ENCODE results near the gene ALDH1A2.
"Not testable (repeated sequence)": the region's sequence is repeated elsewhere in the genome, so short reads cannot be mapped to it uniquely, and the experiment has no call there.

The ALDH1A2 gene

DNA sequence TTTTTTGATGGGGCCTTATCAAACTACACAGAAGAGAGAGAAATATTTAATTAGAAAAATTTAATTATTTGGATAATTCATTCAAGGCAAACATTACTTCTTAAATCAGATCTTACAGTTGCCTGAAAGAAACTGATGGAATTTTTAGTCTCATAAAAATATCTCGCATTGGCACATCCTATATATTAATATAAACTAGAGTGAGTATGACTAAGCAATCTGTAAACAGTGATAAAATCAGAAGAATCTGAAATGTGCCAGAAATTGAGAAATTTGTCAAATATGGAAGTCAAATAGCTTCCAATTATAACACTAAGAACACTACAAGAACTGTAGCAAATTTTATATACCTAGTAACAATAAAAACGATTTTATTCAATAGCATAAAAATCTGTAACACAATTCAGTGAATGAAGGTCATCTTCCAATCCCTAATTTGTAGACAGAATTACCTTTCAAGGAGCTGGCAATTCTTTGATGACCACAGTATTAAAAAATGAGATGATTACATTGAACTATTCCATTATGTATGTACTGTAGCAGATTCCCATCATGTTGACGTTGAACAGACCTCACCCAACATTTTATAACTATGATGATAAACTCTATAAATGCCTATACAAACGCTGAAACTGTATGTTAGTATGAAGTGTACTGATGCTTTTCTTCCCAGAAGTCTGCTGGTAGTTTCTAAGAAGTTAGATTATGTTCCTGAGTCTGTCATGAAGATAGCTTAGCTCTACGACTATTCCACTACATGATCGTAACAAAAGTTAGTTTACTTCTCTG is 63.0 kb downstream of the ALDH1A2 start:
- TF ChIP-seq CTCF (IDR thresholded peaks at IDR 0.05) = no peak
- H3K27me3 ChIP-seq = peaks cover 29% of the 10 kb centered on the region

DNA sequence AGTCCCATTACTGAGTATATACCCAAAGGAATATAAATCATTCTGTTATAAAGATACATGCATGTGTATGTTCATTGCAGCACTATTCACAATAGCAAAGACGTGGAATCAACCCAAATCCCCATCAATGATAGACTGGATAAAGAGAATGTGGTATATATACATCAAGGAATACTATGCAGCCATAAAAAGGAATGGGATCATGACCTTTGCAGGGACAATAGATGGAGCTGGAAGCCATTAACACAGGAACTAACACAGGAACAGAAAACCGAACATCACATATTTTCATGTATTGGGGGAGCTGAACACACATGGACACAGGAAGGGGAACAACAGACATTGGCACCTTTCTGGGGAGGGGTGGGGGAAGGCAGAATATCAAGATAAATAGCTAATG is 65.8 kb downstream of the ALDH1A2 start:
- not testable (repeated sequence) for H3K27ac ChIP-seq; H3K9me3 ChIP-seq; H3K4me1 ChIP-seq (ENCODE audit: control insufficient read depth in 1 of 2, insufficient read depth in 1 of 2, low read depth in 1 of 2, low read length in 1 of 2); H3K36me3 ChIP-seq; H3K4me3 ChIP-seq (ENCODE audit: low read depth in 1 of 2, low read length in 1 of 2)
- H3K27me3 ChIP-seq = peaks cover 30% of the 10 kb centered on the region

More for the DNA sequence above, 63.0 kb downstream of the ALDH1A2 start:
- no peak overlapping the region for H3K4me3 ChIP-seq (ENCODE audit: low read depth in 1 of 2, low read length in 1 of 2)
- no peaks in the 10 kb centered on the region for H3K9me3 ChIP-seq
- no peaks in the 10 kb centered on the region for H3K36me3 ChIP-seq
- no peak overlapping the region for H3K27ac ChIP-seq
- H3K4me1 ChIP-seq (ENCODE audit: control insufficient read depth in 1 of 2, insufficient read depth in 1 of 2, low read depth in 1 of 2, low read length in 1 of 2) = no peaks in the 10 kb centered on the region

- Histone ChIP-seq H3K4me3 (ENCODE audit: low read depth in 1 of 2, low read length in 1 of 2) (no peak overlapping the region), H3K27ac (no peak overlapping the region), H3K27me3 (peaks cover 21% of the 10 kb centered on the region), H3K4me1 (ENCODE audit: control insufficient read depth in 1 of 2, insufficient read depth in 1 of 2, low read depth in 1 of 2, low read length in 1 of 2) (no peaks in the 10 kb centered on the region), H3K9me3 (no peaks in the 10 kb centered on the region), H3K36me3 (no peaks in the 10 kb centered on the region)
- TF ChIP-seq CTCF (IDR thresholded peaks at IDR 0.05) = no peak
Observed at GRCh38 chr15:57996561-57996960, 69.0 kb downstream of the ALDH1A2 start.

- H3K4me3 ChIP-seq (ENCODE audit: low read depth in 1 of 2, low read length in 1 of 2) = no peak overlapping the region
Observed at GRCh38 chr15:57994221-57995049, 71.1 kb downstream of the ALDH1A2 start.

GRCh38 chr15:57993409-57994145 is 71.9 kb downstream of the ALDH1A2 start:
- H3K4me1 ChIP-seq (ENCODE audit: control insufficient read depth in 1 of 2, insufficient read depth in 1 of 2, low read depth in 1 of 2, low read length in 1 of 2) = no peaks in the 10 kb centered on the region
- no peak overlapping the region for H3K27ac ChIP-seq

More at GRCh38 chr15:57994221-57995049, 71.1 kb downstream of the ALDH1A2 start:
- Histone ChIP-seq H3K9me3 (no peaks in the 10 kb centered on the region), H3K36me3 (no peaks in the 10 kb centered on the region), H3K27ac (no peak overlapping the region), H3K4me1 (ENCODE audit: control insufficient read depth in 1 of 2, insufficient read depth in 1 of 2, low read depth in 1 of 2, low read length in 1 of 2) (no peaks in the 10 kb centered on the region), H3K27me3 (peaks cover 21% of the 10 kb centered on the region)
- no peak for TF ChIP-seq CTCF (IDR thresholded peaks at IDR 0.05)

More at GRCh38 chr15:57993409-57994145, 71.9 kb downstream of the ALDH1A2 start:
- H3K27me3 ChIP-seq = peaks cover 21% of the 10 kb centered on the region
- no peak for TF ChIP-seq CTCF (IDR thresholded peaks at IDR 0.05)
- H3K9me3 ChIP-seq = no peaks in the 10 kb centered on the region
- no peak overlapping the region for H3K4me3 ChIP-seq (ENCODE audit: low read depth in 1 of 2, low read length in 1 of 2)
- H3K36me3 ChIP-seq = no peaks in the 10 kb centered on the region

Data from neutrophil (primary cell).